OCI-LY3 (cell line): ENCODE results near the gene PRR36.

Source experiments
- CTCF ChIP-seq: fragments of 200-600, 300-600 bp; sonication (generic); IDR thresholded peaks from 2 replicates; pipeline ENCODE4 v1.5.1; 2014; ENCODE audit warnings: antibody characterized with exemption, low read length, low read depth
- EZH2phosphoT487 ChIP-seq: fragments of 200-600 bp; shearing (Covaris generic); IDR thresholded peaks from 2 replicates; pipeline ENCODE4 v1.6.1; 2018; ENCODE audit warnings: antibody characterized with exemption, mixed run types, low read depth

- no peak for TF ChIP-seq CTCF
- TF ChIP-seq EZH2phosphoT487: no peak
Observed at GRCh38 chr19:7900401-7900870, 26.2 kb upstream of the PRR36 start.
